Cardiac fibroblast (primary cell): Measurements from ENCODE around the gene YIPF3.

ENCODE experiments used
- DNase-seq, 2 donors: peaks; one replicate each; pipeline versions ENCODE4 v3.0.0 to v3.0.0-alpha.2; 2010; ENCODE audit warnings: low read depth in 2 of 2
- H3K4me3 ChIP-seq, 2 donors: replicated peaks in 1 of 2; 1 replicate in 1 of 2; 2 replicates in 1 of 2; pipeline ENCODE4 v1.5.1; 2011; ENCODE audit warnings: low read depth in 2 of 2, low read length in 2 of 2, mild to moderate bottlenecking in 2 of 2, moderate library complexity in 1 of 2
- CTCF ChIP-seq: IDR thresholded peaks from one replicate; pipeline ENCODE4 v1.5.1; 2011; ENCODE audit warnings: low read depth, mild to moderate bottlenecking, low read length, inconsistent platforms

Gene YIPF3

GRCh38 chr6:43464337-43464736, 52.4 kb downstream of the YIPF3 start:
- H3K4me3 ChIP-seq: no peak overlapping the region
- no peak for TF ChIP-seq CTCF
- no peak for DNase-seq

GRCh38 chr6:43461936-43462335, 54.8 kb downstream of the YIPF3 start:
- DNase-seq: no peak
- no peak overlapping the region for H3K4me3 ChIP-seq
- no peak for TF ChIP-seq CTCF
